GM18505 (cell line): Measurements from ENCODE around the gene BABAM2.
"Not testable (repeated sequence)": the region's sequence is repeated elsewhere in the genome, so short reads cannot be mapped to it uniquely, and the experiment has no call there.

Experiments used
- ATAC-seq: cut with Tn5 transposase; IDR thresholded peaks from one replicate; pipeline ENCODE4 v1.9.1; 2021; ENCODE audit not compliant: unreplicated experiment
- POLR2A ChIP-seq: IDR thresholded peaks from 4 replicates; pipeline ENCODE4 v1.6.1; 2011; ENCODE audit warnings: borderline replicate concordance; ENCODE audit not compliant: insufficient read depth, insufficient read length; ENCODE audit errors: extremely low read depth

Gene BABAM2

GRCh38 chr2:27972311-27972710, 81.8 kb downstream of the BABAM2 start:
- no peak for ATAC-seq
- TF ChIP-seq POLR2A, result no peak

GRCh38 chr2:27973592-27973991, 83.1 kb downstream of the BABAM2 start:
- TF ChIP-seq POLR2A, result no peak
- no peak for ATAC-seq

GRCh38 chr2:27976308-27976707, 85.8 kb downstream of the BABAM2 start:
- ATAC-seq, result no peak
- no peak for TF ChIP-seq POLR2A

GRCh38 chr2:27977731-27978312, 87.3 kb downstream of the BABAM2 start:
- no peak for TF ChIP-seq POLR2A
- ATAC-seq, result no peak

- not testable (repeated sequence) for ATAC-seq
Measured at GRCh38 chr2:27978761-27979160, 88.2 kb downstream of the BABAM2 start.

- no peak for ATAC-seq
- no peak for TF ChIP-seq POLR2A
Measured at GRCh38 chr2:27980242-27980641, 89.7 kb downstream of the BABAM2 start.

- ATAC-seq, result no peak
- no peak for TF ChIP-seq POLR2A
Measured at GRCh38 chr2:27984153-27984552, 93.6 kb downstream of the BABAM2 start.

- TF ChIP-seq POLR2A, result no peak
- ATAC-seq, result no peak
Measured at GRCh38 chr2:27988306-27988705, 97.8 kb downstream of the BABAM2 start.

- TF ChIP-seq POLR2A, result no peak
- no peak for ATAC-seq
Measured at GRCh38 chr2:27988718-27989117, 98.2 kb downstream of the BABAM2 start.

GRCh38 chr2:27989149-27989548, 98.6 kb downstream of the BABAM2 start:
- no peak for ATAC-seq
- no peak for TF ChIP-seq POLR2A

- TF ChIP-seq POLR2A, result no peak
Measured at GRCh38 chr2:27990030-27990590, 99.6 kb downstream of the BABAM2 start.

GRCh38 chr2:27991146-27991545, 100.6 kb downstream of the BABAM2 start:
- ATAC-seq, result no peak
- no peak for TF ChIP-seq POLR2A

More at GRCh38 chr2:27990030-27990590, 99.6 kb downstream of the BABAM2 start:
- ATAC-seq, result no peak

- no peak for TF ChIP-seq POLR2A
Measured at GRCh38 chr2:27992787-27993401, 102.4 kb downstream of the BABAM2 start.

GRCh38 chr2:27993402-27993787, 102.9 kb downstream of the BABAM2 start:
- ATAC-seq, result no peak
- no peak for TF ChIP-seq POLR2A

More at GRCh38 chr2:27992787-27993401, 102.4 kb downstream of the BABAM2 start:
- ATAC-seq, result no peak

- TF ChIP-seq POLR2A, result no peak
Measured at GRCh38 chr2:27993950-27994728, 103.6 kb downstream of the BABAM2 start.

More at GRCh38 chr2:27993950-27994728, 103.6 kb downstream of the BABAM2 start:
- no peak for ATAC-seq
